A549 (cell line): ENCODE measurements around the gene RGL1. TPM values are rescaled to one million over a fixed set of nuclear protein-coding genes. Genes with fewer than 3 reads are reported as not detected.

ENCODE experiments used
- ATAC-seq, 2 experiments: fragments of 200-7000 bp in 1 of 2; fragments of >200 bp in 1 of 2; cut with Nextera tagmentation in 1 of 2; cut with Tn5 transposase in 1 of 2; 3 replicates each; pipeline versions ENCODE4 v1.8.0 to v1.9.1; 2018 to 2020; ENCODE audit warnings: mild to moderate bottlenecking in 1 of 2, moderate library complexity in 1 of 2
- CTCF ChIA-PET: fragments of 300-600 bp; sonication (Branson Sonifier 250); formaldehyde crosslinking; extraction: SDS; loops from one replicate; lab custom pipeline; 2021; ENCODE audit warnings: antibody characterized with exemption, inconsistent platforms; lab: Yijun Ruan, JAX
- POLR2A ChIA-PET: fragments of 350-600 bp; formaldehyde crosslinking; extraction: SDS; loops from one replicate; lab custom pipeline; 2021; ENCODE audit warnings: antibody characterized with exemption, inconsistent platforms; lab: Yijun Ruan, JAX
- DNase-seq, 2 experiments: peaks; one replicate each; pipeline versions ENCODE4 v3.0.0 to v3.0.0-alpha.2; 2011 to 2016; ENCODE audit warnings: low read depth in 1 of 2, low spot score in 1 of 2
- FAIRE-seq: peaks from 2 replicates; lab custom pipeline; 2011; peaks lifted over from hg19 to GRCh38; lab: Jason Lieb, UNC
- H3K27ac ChIP-seq, 2 experiments: fragments of >200 bp; sonication (Bioruptor Twin); formaldehyde crosslinking; 3 replicates each; pipeline ENCODE4 v1.5.1; 2016 to 2017
- H3K4me1 ChIP-seq: fragments of >200 bp; sonication (Bioruptor Twin); formaldehyde crosslinking; 3 replicates; pipeline ENCODE4 v1.6.1; 2016
- H3K4me2 ChIP-seq: fragments of >200 bp; sonication (Bioruptor Twin); formaldehyde crosslinking; 3 replicates; pipeline ENCODE4 v1.6.1; 2016
- H3K4me3 ChIP-seq: fragments of >200 bp; sonication (Bioruptor Twin); formaldehyde crosslinking; 3 replicates; pipeline ENCODE4 v1.5.1; 2016
- H3K9me3 ChIP-seq: fragments of >200 bp; sonication (Bioruptor Twin); formaldehyde crosslinking; 3 replicates; pipeline ENCODE4 v1.6.1; 2016
- BHLHE40 ChIP-seq: IDR thresholded peaks from 2 replicates; pipeline ENCODE4 v1.6.1; 2012; ENCODE audit warnings: low read depth, low read length, inconsistent platforms
- CEBPB ChIP-seq, 2 experiments: fragments of >200 bp in 1 of 2; sonication (Bioruptor Twin) in 1 of 2; formaldehyde crosslinking in 1 of 2; IDR thresholded peaks; 2 replicates each; pipeline ENCODE4 v1.6.1; 2012 to 2016
- EHF ChIP-seq: fragments of 250-450 bp; sonication (Bioruptor Pico); IDR thresholded peaks from 2 replicates; pipeline ENCODE4 v1.5.0; 2020; ENCODE audit warnings: mild to moderate bottlenecking
- EP300 ChIP-seq, 2 experiments: fragments of >200 bp; sonication (Bioruptor Twin); formaldehyde crosslinking; IDR thresholded peaks; 2 replicates in 1 of 2; 3 replicates in 1 of 2; pipeline ENCODE4 v1.6.1; 2016 to 2017
- ESRRA ChIP-seq: fragments of 150-350 bp; IDR thresholded peaks from 2 replicates; pipeline ENCODE4 v1.6.1; 2014; ENCODE audit warnings: mild to moderate bottlenecking, low read length, borderline replicate concordance
- FOSB ChIP-seq: fragments of 250-450 bp; sonication (Bioruptor Pico); IDR thresholded peaks from 2 replicates; pipeline ENCODE4 v1.5.0; 2020; ENCODE audit warnings: mild to moderate bottlenecking, moderate library complexity
- FOSL2 ChIP-seq, 2 experiments: fragments of 450-650 bp in 1 of 2; fragments of >200 bp in 1 of 2; sonication (Bioruptor Twin) in 1 of 2; formaldehyde crosslinking; IDR thresholded peaks; 2 replicates each; pipeline versions ENCODE4 v1.5.0 to v1.6.1; 2016 to 2020; ENCODE audit warnings: mild to moderate bottlenecking in 1 of 2, moderate library complexity in 1 of 2
- GATA3 ChIP-seq: IDR thresholded peaks from 2 replicates; pipeline ENCODE4 v1.6.1; 2012; ENCODE audit warnings: borderline replicate concordance
- HDAC2 ChIP-seq: fragments of 200-600 bp; sonication (generic); IDR thresholded peaks from 2 replicates; pipeline ENCODE4 v1.6.1; 2016
- HEYL ChIP-seq: fragments of 250-450 bp; sonication (Bioruptor Pico); IDR thresholded peaks from 2 replicates; pipeline ENCODE4 v1.8.0; 2021; ENCODE audit warnings: mild to moderate bottlenecking, moderate library complexity
- HOXA7 ChIP-seq: fragments of 250-450 bp; sonication (Bioruptor Pico); IDR thresholded peaks from 2 replicates; pipeline ENCODE4 v1.5.0; 2020; ENCODE audit warnings: mild to moderate bottlenecking, moderate library complexity
- KDM1A ChIP-seq: fragments of 200-600 bp; sonication (generic); IDR thresholded peaks from 2 replicates; pipeline ENCODE4 v1.6.1; 2016; ENCODE audit warnings: low read depth, mild to moderate bottlenecking
- MAFK ChIP-seq: fragments of 450-650 bp; IDR thresholded peaks from 2 replicates; pipeline ENCODE4 v1.6.1; 2014; ENCODE audit not compliant: partially characterized antibody
- MAZ ChIP-seq: fragments of 150-350 bp; IDR thresholded peaks from 2 replicates; pipeline ENCODE4 v1.6.1; 2014; ENCODE audit warnings: antibody characterized with exemption, low read depth, low read length, borderline replicate concordance
- NR3C1 ChIP-seq: fragments of >200 bp; sonication (Bioruptor Twin); formaldehyde crosslinking; IDR thresholded peaks from 3 replicates; pipeline ENCODE4 v1.6.1; 2017
- PHF8 ChIP-seq: fragments of 200-600 bp; sonication (generic); IDR thresholded peaks from 2 replicates; pipeline ENCODE4 v1.6.1; 2016; ENCODE audit warnings: low read depth, mild to moderate bottlenecking, antibody characterized with exemption, moderate library complexity, borderline replicate concordance
- POLR2A ChIP-seq: IDR thresholded peaks from 2 replicates; pipeline ENCODE4 v1.6.1; 2012; ENCODE audit warnings: mild to moderate bottlenecking, low read length
- POLR2AphosphoS2 ChIP-seq: conservative IDR thresholded peaks from 2 replicates; pipeline ENCODE4 v1.6.1; 2012; ENCODE audit warnings: low read length, improper control_type of control experiment, inconsistent platforms
- RNF2 ChIP-seq: fragments of 200-600 bp; sonication (generic); IDR thresholded peaks from 2 replicates; pipeline ENCODE4 v1.6.1; 2016; ENCODE audit warnings: low read depth, mild to moderate bottlenecking, antibody characterized with exemption, moderate library complexity, borderline replicate concordance
- SMC3 ChIP-seq: fragments of >200 bp; sonication (Bioruptor Twin); formaldehyde crosslinking; IDR thresholded peaks from 3 replicates; pipeline ENCODE4 v1.6.1; 2018; ENCODE audit warnings: inconsistent platforms
- ZC3H11A ChIP-seq: fragments of 450-650 bp; IDR thresholded peaks from 2 replicates; pipeline ENCODE4 v1.6.1; 2014; ENCODE audit warnings: antibody characterized with exemption, mild to moderate bottlenecking
- WGBS: methylation state at CpG from one replicate; pipeline ENCODE4 v1.1.6; 2017; ENCODE audit errors: missing lambda C conversion rate; 5-methylcytosine and 5-hydroxymethylcytosine counted together
- polyA plus RNA-seq, 4 experiments: library from polyadenylated mRNA; depleted of rRNA in 3 of 4; stranded (reverse); fragments of >200 nt; fragmentation: RNase III in 1 of 4; extraction: RNeasy Plus Mini Kit Qiagen cat#74134 plus additional on column Dnase treatment in 1 of 4; gene quantifications; 2 replicates in 3 of 4; 3 replicates in 1 of 4; pipeline ENCODE4 v1.2.3, GENCODE V29; 2011 to 2017
- TF ChIP-seq, protein P1 (sequence below): IDR thresholded peaks from 2 replicates; pipeline ENCODE4 v1.6.1; 2012
- TF ChIP-seq, protein P2 (sequence below): fragments of 450-650 bp; IDR thresholded peaks from 2 replicates; pipeline ENCODE4 v1.6.1; 2014; ENCODE audit warnings: antibody characterized with exemption
- TF ChIP-seq, protein P3 (sequence below): fragments of 250-450 bp; sonication (Bioruptor Pico); IDR thresholded peaks from 2 replicates; pipeline ENCODE4 v1.5.0; 2021; ENCODE audit warnings: mild to moderate bottlenecking, moderate library complexity, borderline replicate concordance
- TF ChIP-seq, protein P4 (sequence below): fragments of 150-350 bp; IDR thresholded peaks from 2 replicates; pipeline ENCODE4 v1.6.1; 2014; ENCODE audit warnings: low read depth, mild to moderate bottlenecking, low read length

RGL1 gene
- polyA plus RNA-seq, 2 of the 4 experiments (the other 2 are of a cell fraction): 1.0 to 3.8 TPM

- TF ChIP-seq HDAC2 (no peak), ESRRA (no peak), FOSL2 (IDR thresholded peaks at IDR 0.05) (no peak), FOSL2 (CRISPR knock-in tag; IDR thresholded peaks at IDR 0.05) (no peak), ZC3H11A (no peak), NR3C1 (no peak), RNF2 (no peak), SMC3 (no peak), POLR2AphosphoS2 (no peak), PHF8 (no peak), CEBPB (IDR thresholded peaks at IDR 0.05) (no peak), MAZ (no peak), GATA3 (no peak), KDM1A (no peak), FOSB (CRISPR knock-in tag) (no peak)
- TF ChIP-seq, protein P1, sequence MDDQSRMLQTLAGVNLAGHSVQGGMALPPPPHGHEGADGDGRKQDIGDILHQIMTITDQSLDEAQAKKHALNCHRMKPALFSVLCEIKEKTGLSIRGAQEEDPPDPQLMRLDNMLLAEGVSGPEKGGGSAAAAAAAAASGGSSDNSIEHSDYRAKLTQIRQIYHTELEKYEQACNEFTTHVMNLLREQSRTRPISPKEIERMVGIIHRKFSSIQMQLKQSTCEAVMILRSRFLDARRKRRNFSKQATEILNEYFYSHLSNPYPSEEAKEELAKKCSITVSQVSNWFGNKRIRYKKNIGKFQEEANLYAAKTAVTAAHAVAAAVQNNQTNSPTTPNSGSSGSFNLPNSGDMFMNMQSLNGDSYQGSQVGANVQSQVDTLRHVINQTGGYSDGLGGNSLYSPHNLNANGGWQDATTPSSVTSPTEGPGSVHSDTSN: no peak
- TF ChIP-seq, protein P2, sequence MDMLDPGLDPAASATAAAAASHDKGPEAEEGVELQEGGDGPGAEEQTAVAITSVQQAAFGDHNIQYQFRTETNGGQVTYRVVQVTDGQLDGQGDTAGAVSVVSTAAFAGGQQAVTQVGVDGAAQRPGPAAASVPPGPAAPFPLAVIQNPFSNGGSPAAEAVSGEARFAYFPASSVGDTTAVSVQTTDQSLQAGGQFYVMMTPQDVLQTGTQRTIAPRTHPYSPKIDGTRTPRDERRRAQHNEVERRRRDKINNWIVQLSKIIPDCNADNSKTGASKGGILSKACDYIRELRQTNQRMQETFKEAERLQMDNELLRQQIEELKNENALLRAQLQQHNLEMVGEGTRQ: no peak
- TF ChIP-seq, protein P3, sequence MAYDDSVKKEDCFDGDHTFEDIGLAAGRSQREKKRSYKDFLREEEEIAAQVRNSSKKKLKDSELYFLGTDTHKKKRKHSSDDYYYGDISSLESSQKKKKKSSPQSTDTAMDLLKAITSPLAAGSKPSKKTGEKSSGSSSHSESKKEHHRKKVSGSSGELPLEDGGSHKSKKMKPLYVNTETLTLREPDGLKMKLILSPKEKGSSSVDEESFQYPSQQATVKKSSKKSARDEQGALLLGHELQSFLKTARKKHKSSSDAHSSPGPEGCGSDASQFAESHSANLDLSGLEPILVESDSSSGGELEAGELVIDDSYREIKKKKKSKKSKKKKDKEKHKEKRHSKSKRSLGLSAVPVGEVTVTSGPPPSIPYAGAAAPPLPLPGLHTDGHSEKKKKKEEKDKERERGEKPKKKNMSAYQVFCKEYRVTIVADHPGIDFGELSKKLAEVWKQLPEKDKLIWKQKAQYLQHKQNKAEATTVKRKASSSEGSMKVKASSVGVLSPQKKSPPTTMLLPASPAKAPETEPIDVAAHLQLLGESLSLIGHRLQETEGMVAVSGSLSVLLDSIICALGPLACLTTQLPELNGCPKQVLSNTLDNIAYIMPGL: no peak
- TF ChIP-seq, all 56 proteins: peak for 0
- DNase-seq: no peak
- Histone ChIP-seq H3K4me3 (no peak overlapping the region), H3K4me2 (no peak overlapping the region), H3K4me1 (peaks cover 11% of the 10 kb centered on the region), H3K9me3 (no peaks in the 10 kb centered on the region), H3K27ac (no peak overlapping the region)
- WGBS: 55% methylated on average over 3 of the region's 3 CpGs
- ChIA-PET POLR2A (no interaction called here), CTCF (no interaction called here)
- no peak for ATAC-seq
- FAIRE-seq: no peak
These were observed 81.3 kb downstream of the RGL1 start for GRCh38 chr1:183886083-183886828.

- DNase-seq: no peak
- CTCF ChIA-PET: no interaction called here
- POLR2A ChIA-PET: no interaction called here
- peaks cover 8% of the 10 kb centered on the region for H3K4me1 ChIP-seq
- H3K4me3 ChIP-seq: no peak overlapping the region
- TF ChIP-seq PHF8 (no peak), CEBPB (IDR thresholded peaks at IDR 0.05) (no peak), GATA3 (no peak), EHF (CRISPR knock-in tag) (no peak), HOXA7 (no peak), HEYL (no peak), ZC3H11A (no peak), MAFK (no peak), EP300 (IDR thresholded peaks at IDR 0.05) (no peak), BHLHE40 (no peak), POLR2A (no peak)
- TF ChIP-seq, protein P3: no peak
- TF ChIP-seq, protein P4, sequence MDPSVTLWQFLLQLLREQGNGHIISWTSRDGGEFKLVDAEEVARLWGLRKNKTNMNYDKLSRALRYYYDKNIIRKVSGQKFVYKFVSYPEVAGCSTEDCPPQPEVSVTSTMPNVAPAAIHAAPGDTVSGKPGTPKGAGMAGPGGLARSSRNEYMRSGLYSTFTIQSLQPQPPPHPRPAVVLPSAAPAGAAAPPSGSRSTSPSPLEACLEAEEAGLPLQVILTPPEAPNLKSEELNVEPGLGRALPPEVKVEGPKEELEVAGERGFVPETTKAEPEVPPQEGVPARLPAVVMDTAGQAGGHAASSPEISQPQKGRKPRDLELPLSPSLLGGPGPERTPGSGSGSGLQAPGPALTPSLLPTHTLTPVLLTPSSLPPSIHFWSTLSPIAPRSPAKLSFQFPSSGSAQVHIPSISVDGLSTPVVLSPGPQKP: no peak
- TF ChIP-seq, protein P1: no peak
- H3K9me3 ChIP-seq: no peaks in the 10 kb centered on the region
- no peak overlapping the region for H3K4me2 ChIP-seq
- H3K27ac ChIP-seq: no peak overlapping the region
- no peak for FAIRE-seq
- no peak for ATAC-seq
These were observed 81.9 kb downstream of the RGL1 start for GRCh38 chr1:183886853-183887252.
